ENCODE measurements around the gene CHCHD3.

DNA sequence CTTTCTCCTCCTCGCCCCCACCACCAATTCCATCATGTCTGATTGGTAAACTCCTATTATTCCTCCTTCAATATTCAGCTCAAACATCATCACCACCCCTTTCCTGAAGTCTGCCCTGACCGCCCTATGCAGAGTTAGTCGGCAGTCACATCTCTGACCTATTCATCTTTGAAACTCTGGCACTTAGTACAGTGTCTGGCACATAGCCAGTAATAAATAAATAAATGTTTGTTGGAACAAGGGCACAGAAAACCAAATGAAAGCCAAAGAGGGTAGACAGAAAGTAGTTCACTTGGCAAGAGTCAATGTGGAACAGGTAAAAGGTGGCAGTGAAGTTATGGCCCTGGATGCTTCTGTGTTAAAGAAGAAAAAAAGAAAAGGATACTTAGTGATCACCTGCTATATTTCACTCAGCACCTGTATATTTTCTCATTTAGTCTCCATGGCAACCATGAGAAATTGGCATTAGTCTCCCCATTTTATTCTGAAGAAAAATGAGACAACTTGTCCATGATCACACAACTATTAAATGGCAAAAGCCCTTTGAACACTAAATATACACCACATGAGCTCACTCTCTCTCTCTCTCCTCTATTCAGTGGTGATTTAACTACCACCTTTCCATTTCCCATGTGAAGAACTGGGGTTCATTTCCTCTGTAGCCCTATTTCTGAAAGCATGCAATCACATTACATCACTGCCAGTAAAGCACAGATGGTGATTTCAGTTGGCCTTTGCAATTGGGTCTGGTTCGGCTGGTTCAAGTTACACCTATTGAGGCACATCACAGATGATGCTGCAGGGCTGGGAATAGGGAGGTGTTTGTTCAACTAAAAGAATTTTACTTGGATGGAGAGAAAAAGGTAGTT is 25.3 kb downstream of the CHCHD3 start:
- TF ChIP-seq, protein P1, sequence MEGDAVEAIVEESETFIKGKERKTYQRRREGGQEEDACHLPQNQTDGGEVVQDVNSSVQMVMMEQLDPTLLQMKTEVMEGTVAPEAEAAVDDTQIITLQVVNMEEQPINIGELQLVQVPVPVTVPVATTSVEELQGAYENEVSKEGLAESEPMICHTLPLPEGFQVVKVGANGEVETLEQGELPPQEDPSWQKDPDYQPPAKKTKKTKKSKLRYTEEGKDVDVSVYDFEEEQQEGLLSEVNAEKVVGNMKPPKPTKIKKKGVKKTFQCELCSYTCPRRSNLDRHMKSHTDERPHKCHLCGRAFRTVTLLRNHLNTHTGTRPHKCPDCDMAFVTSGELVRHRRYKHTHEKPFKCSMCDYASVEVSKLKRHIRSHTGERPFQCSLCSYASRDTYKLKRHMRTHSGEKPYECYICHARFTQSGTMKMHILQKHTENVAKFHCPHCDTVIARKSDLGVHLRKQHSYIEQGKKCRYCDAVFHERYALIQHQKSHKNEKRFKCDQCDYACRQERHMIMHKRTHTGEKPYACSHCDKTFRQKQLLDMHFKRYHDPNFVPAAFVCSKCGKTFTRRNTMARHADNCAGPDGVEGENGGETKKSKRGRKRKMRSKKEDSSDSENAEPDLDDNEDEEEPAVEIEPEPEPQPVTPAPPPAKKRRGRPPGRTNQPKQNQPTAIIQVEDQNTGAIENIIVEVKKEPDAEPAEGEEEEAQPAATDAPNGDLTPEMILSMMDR (IDR thresholded peaks at IDR 0.05; ENCODE audit: low read depth, low read length, missing input control) = no peak
- TF ChIP-seq RAD21 (IDR thresholded peaks at IDR 0.05) = peak; percentile 29 to 34
- TF ChIP-seq, protein P2, sequence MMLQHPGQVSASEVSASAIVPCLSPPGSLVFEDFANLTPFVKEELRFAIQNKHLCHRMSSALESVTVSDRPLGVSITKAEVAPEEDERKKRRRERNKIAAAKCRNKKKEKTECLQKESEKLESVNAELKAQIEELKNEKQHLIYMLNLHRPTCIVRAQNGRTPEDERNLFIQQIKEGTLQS (IDR thresholded peaks at IDR 0.05) = no peak
- TF ChIP-seq, protein P3, sequence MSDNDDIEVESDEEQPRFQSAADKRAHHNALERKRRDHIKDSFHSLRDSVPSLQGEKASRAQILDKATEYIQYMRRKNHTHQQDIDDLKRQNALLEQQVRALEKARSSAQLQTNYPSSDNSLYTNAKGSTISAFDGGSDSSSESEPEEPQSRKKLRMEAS (IDR thresholded peaks at IDR 0.05) = peak; percentile 12

Measured in liver (tissue), 3 donors.